ENCODE measurements around the gene PNPLA7.

Gene PNPLA7

DNA sequence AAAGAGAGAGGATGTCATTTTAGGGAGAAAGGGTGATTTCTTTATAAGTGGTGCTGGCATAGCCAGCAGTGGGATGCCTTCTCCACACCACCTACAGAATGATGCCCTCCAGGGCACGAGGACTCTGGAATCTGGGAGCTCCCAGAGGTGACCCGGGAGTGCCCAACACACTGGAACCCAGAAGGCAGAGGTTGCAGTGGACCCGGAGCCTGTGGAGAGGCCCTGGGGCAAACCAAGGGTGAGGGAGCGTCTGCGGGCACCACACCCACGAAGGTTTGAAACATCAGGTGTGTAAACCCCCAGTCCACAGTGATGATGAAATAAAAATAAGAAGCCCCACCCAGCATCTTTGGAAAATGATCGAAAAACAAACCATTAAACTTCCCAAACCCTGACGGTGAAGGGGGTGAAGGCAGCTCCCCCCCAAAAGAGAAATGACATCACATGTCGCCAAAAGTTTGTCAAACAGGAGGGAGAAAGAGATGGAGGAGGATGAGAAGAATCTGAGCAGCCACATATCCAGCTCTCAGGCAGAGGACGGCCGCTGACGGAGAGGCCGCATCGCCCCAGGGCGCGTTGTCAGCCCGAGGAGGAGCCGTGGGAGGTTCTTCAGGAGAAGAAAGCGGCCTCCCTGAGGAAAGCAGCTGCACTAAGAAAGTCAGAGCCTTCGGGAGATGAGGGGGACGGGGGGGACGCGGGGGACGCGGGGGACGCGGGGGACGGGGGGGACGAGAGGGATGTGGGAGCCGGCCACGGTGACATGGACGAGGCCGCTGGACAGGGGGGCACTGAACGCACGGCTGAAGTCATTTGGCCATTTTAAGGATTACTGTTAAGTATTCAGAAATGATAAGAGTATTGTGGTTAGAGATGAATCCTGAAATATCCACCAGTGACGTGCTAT is 47.9 kb downstream of the PNPLA7 start:
- in situ Hi-C loops (cut with HindIII; ENCODE audit: low pct_ligation_motif_present, low pct_unique_long_range_greater_than_20kb, low sequenced_read_pairs) = no loop called here
- DNase-seq = no peak

- in situ Hi-C loops (cut with HindIII; ENCODE audit: low pct_ligation_motif_present, low pct_unique_long_range_greater_than_20kb, low sequenced_read_pairs) = no loop called here
Observed at GRCh38 chr9:137501457-137501856, 48.7 kb downstream of the PNPLA7 start.

DNA sequence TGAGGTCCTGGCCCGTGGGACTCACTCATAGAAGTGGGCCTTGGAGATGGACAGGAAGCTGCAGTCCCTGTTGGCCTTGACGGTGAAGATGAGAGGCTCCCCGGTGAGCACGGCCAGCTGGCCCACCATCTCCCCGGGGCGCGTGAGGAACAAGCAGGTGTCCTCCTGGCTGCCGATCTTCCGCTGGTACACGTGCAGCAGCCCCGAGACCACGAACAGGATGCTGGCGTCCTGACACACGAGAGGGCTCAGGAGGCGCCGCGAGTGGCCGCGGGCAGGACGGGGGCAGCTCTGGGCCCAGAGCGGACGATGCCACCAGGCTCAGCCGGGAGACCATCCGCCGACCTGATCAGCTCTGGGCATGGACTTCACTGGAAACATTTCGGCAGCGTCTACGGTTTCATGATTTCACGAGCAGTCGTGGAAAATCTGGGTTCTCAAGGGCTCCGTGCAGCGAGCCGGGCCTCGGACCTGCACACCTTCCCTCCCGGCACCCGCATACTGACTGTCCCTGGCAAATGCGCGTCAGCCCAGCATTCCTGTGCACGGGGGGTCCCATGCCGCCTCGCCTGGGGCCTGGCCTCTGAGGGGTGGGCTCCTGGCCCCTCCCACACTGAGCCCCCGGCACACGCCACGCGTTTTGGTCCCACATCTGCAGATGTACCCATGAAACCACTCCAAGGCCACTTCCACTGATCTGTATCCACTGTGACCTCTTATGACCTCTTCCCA is 49.4 kb downstream of the PNPLA7 start:
- in situ Hi-C loops (cut with HindIII; ENCODE audit: low pct_ligation_motif_present, low pct_unique_long_range_greater_than_20kb, low sequenced_read_pairs) = no loop called here
- DNase-seq = no peak

More at GRCh38 chr9:137501457-137501856, 48.7 kb downstream of the PNPLA7 start:
- DNase-seq = no peak

GRCh38 chr9:137499858-137500661 is 50.1 kb downstream of the PNPLA7 start:
- in situ Hi-C loops (cut with HindIII; ENCODE audit: low pct_ligation_motif_present, low pct_unique_long_range_greater_than_20kb, low sequenced_read_pairs) = no loop called here

GRCh38 chr9:137499416-137499815 is 50.8 kb downstream of the PNPLA7 start:
- DNase-seq = no peak
- in situ Hi-C loops (cut with HindIII; ENCODE audit: low pct_ligation_motif_present, low pct_unique_long_range_greater_than_20kb, low sequenced_read_pairs) = no loop called here

More at GRCh38 chr9:137499858-137500661, 50.1 kb downstream of the PNPLA7 start:
- no peak for DNase-seq

- in situ Hi-C loops (cut with HindIII; ENCODE audit: low pct_ligation_motif_present, low pct_unique_long_range_greater_than_20kb, low sequenced_read_pairs) = no loop called here
- no peak for DNase-seq
Observed at GRCh38 chr9:137498720-137499150, 51.5 kb downstream of the PNPLA7 start.

DNA sequence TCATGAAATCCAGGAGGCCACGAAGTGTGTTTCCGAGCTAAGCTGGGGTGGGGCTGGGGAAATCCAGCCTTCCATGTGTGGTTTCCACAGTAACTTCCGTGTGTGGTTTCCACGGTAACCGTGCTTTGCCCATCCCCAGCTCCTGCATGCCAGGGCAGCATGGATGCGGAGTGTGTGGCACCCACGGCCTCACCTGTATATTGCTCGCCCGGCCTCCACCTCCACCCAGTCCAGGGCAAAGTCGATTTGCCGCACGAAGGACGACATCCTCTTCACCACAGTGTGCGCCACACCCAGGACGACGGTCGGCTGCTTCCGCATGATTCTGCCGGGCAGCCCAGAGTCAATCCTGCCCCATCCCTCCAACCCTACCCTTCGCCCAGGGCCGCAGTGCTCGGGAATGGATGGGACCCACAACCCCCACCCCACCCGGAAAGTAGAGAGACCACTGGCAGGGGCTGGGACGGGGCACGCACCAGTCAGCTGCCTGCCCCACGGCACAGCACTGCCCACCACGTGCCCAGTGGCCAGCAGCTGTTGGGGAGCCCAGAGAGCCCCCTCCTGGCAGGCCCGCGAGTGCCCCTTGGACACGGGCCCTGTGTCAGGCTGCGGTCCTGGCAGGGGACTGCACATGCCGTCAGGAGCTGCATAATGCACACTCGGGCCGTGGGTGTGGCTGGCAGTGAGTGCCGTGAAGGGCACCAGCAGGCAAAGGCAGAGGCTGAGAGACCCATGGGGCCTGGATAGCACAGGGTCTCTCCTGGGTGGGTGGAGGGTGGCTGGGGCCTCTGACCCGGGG is 52.1 kb downstream of the PNPLA7 start:
- in situ Hi-C loops (cut with HindIII; ENCODE audit: low pct_ligation_motif_present, low pct_unique_long_range_greater_than_20kb, low sequenced_read_pairs) = no loop called here
- DNase-seq = no peak

DNA sequence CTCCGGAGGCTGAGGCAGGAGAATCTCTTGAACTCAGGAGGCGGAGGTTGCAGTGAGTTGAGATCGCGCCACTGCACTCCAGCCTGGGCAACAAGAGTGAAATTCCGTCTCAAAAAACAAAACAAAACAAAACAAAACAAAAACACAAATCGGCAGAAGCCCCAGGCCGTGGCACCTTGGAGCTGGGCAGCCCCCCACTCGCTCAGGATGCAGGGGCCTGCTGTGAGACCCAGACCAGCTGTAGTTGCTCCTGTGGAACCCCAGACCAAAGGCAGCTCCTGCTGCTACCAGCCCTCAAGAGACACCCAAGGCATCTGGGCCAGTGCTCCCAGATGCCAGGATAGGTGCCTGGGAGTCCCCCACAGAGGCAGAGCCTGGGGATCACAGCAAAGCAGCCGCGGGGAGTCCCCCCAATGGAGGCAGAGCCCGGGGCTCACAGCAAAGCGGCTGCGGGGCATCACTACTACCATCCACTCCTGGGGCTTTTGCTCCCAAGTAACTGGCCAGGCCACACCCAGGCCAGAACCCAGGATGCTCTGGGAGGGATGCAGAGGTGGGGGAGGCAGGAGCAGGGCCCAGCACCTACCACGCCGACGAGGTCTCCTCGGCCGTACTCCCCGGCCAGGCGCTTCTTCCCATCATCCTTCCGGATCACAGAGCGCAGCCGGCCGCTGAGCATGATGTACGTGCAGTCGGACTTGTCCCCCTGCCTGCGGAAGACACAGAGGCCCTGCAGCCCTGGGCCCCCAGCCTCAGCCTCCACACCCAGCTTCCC is 53.4 kb downstream of the PNPLA7 start:
- in situ Hi-C loops (cut with HindIII; ENCODE audit: low pct_ligation_motif_present, low pct_unique_long_range_greater_than_20kb, low sequenced_read_pairs) = no loop called here
- no peak for DNase-seq

DNA sequence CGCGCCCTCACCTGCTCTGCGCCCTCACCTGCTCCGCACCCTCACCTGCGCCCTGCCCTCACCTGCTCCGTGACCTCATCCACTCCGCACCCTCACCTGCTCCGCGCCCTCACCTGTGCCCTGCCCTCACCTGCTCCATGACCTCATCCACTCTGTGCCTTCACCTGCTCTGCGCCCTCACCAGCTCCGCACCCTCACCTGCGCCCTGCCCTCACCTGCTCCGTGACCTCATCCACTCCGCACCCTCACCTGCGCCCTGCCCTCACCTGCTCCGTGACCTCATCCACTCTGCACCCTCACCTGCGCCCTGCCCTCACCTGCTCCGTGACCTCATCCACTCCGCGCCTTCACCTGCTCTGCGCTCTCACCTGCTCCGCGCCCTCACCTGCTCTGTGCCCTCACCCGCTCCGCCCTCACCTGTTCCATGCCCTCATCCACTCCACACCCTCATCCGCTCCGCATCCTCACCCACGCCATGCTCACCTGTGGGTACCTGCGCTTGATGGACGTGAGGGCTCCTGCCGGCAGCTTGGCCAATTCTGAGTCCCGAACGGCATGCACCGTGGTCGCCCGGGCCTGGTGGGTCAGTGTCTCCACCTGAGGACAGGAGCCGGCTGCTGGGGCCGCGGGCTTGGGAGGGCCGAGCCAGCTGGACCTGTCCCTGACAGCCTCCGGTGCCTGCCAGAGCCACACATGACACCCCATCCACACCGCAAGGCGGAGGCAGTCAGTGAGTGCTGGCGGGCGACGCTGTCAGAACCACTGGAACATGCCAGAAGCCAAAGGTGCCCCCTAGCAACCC is 55.5 kb downstream of the PNPLA7 start:
- in situ Hi-C loops (cut with HindIII; ENCODE audit: low pct_ligation_motif_present, low pct_unique_long_range_greater_than_20kb, low sequenced_read_pairs) = no loop called here
- no peak for DNase-seq

- no peak for DNase-seq
- in situ Hi-C loops (cut with HindIII; ENCODE audit: low pct_ligation_motif_present, low pct_unique_long_range_greater_than_20kb, low sequenced_read_pairs) = no loop called here
Observed at GRCh38 chr9:137494104-137494544, 56.1 kb downstream of the PNPLA7 start.

DNA sequence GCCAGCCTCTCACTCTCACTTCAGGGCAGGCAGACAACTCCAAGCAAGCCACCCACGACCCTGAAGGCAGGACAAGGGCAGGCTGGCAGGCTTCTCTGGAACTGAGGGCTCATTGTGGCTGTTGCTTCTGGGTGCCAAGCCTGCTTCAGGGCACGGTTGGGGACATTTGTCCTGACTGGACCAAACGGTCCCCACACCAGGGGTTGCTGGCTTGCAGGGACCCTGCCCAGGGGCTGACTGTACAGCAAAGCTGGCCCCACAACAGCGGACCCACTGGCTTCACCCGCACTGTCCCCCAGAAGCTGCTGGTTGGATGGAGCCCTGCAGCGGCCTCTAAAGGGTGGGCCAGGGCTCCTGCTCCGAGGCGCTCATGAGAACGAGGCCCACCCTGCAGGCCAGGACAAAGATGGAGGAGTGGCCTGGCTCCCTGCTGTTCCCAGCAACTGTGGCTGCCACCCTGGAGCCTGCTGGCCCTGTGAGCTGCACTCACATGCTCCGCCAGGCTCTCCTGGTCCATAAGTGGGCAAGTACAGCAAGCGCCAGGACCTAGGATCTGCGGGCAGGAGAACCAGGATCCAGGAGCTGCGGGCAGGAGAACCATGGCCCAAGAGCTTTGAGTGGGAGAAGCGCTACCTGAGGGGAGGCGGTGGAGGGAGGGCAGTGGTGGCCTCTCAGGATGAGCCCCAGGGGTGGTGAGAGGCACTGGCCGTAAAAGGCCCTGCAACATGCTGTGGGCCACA is 56.7 kb downstream of the PNPLA7 start:
- no peak for DNase-seq
- in situ Hi-C loops (cut with HindIII; ENCODE audit: low pct_ligation_motif_present, low pct_unique_long_range_greater_than_20kb, low sequenced_read_pairs) = no loop called here

- no peak for DNase-seq
- in situ Hi-C loops (cut with HindIII; ENCODE audit: low pct_ligation_motif_present, low pct_unique_long_range_greater_than_20kb, low sequenced_read_pairs) = no loop called here
Observed at GRCh38 chr9:137492464-137493363, 57.5 kb downstream of the PNPLA7 start.

DNA sequence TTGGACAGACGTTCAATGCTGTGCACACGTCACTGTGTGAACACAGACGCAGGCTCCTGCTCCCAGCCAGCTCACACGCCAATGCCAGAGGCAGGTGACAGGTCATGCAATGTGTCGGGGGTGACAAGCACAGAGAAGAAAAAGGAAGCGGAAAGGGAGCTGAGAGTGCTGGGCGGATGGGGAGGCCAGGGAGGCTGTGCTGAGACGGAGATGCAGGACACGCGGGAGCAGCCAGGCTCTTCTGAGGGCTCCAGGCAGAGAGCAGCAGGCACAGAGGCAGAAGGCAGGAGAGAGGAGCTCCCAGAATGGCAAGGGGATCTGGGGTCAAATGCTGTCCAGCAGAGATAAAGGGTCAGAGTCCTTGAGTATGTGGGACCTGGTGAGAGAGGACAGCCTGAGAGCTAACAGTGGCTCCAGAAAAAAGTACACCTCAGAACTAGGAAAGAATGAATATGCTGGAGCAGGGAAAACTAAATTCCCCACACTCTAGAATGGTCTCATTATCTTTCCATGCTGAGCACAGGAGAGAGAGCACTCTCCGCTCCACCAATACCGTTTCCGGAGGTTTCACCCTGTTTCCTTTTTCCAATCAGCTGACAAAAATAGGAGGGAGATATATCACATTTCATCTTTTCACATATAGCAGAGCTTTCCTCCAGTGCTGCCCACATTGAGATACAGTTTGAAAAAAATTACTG is 58.3 kb downstream of the PNPLA7 start:
- in situ Hi-C loops (cut with HindIII; ENCODE audit: low pct_ligation_motif_present, low pct_unique_long_range_greater_than_20kb, low sequenced_read_pairs) = no loop called here

DNA sequence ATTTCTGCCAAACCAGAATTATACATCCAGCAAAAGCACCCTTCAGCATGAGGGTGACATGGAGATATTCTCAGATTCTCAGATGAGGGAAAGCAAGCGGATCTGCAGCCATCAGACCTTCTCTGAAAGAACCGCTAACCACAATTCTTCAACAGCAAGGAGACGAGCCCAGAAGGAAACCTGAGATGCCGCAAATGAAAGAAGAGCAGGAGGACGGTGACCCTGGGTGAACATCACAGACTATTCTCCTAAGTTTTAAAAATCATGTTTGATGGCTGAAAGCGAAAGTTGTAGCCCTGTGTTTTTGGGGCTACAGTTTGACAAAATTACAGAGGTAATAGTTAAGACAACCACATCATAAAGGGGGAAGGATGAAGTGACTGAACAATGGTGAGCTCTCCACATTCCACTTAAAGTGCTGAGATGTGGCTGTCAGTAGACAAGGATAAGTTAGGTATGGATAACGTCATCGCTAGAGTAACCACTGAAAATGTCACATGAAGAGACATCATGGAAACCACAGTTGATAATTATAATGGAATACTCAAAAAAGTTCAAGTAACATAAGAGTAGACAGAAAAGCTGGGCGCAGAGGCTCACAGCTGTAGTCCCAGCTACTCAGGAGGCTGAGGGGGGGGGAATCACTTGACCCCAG is 59.5 kb downstream of the PNPLA7 start:
- in situ Hi-C loops (cut with HindIII; ENCODE audit: low pct_ligation_motif_present, low pct_unique_long_range_greater_than_20kb, low sequenced_read_pairs) = no loop called here

More for the DNA sequence above, 58.3 kb downstream of the PNPLA7 start:
- no peak for DNase-seq

More for the DNA sequence above, 59.5 kb downstream of the PNPLA7 start:
- DNase-seq = no peak
